ENCODE results near the gene PTPRK. TPM values are rescaled to one million over a fixed set of nuclear protein-coding genes. Genes with fewer than 3 reads are reported as not detected.

PTPRK gene
- total and polyA plus RNA-seq, 8 donors, result 57.0 to 90.4 (median 78.6) TPM

- no peaks in the 10 kb centered on the region for H3K4me1 ChIP-seq
- H3K4me3 ChIP-seq, result no peak overlapping the region
- no peaks in the 10 kb centered on the region for H3K36me3 ChIP-seq
- intact Hi-C loops (cut with DNase I), result no loop called here
- H3K9me3 ChIP-seq, result no peaks in the 10 kb centered on the region
- ATAC-seq (no peak), DNase-seq (no peak)
- no peak overlapping the region for H3K27ac ChIP-seq
- no peaks in the 10 kb centered on the region for H3K27me3 ChIP-seq
- no peak for TF ChIP-seq CTCF (IDR thresholded peaks at IDR 0.05)
Observed at GRCh38 chr6:128311944-128312570, 208.3 kb downstream of the PTPRK start.

GRCh38 chr6:128310451-128310850 is 209.9 kb downstream of the PTPRK start:
- Histone ChIP-seq H3K27me3 (no peaks in the 10 kb centered on the region), H3K4me1 (no peaks in the 10 kb centered on the region), H3K9me3 (no peaks in the 10 kb centered on the region), H3K4me3 (no peak overlapping the region), H3K27ac (no peak overlapping the region), H3K36me3 (no peaks in the 10 kb centered on the region)
- intact Hi-C loops (cut with DNase I), result no loop called here
- ATAC-seq, result no peak
- no peak for DNase-seq
- no peak for TF ChIP-seq CTCF (IDR thresholded peaks at IDR 0.05)

GRCh38 chr6:128307671-128308070 is 212.7 kb downstream of the PTPRK start:
- Histone ChIP-seq H3K4me3 (no peak overlapping the region), H3K36me3 (no peaks in the 10 kb centered on the region), H3K9me3 (no peaks in the 10 kb centered on the region), H3K4me1 (no peaks in the 10 kb centered on the region), H3K27ac (no peak overlapping the region), H3K27me3 (no peaks in the 10 kb centered on the region)
- intact Hi-C loops (cut with DNase I), result no loop called here
- ATAC-seq, result no peak
- DNase-seq, result no peak
- TF ChIP-seq CTCF (IDR thresholded peaks at IDR 0.05), result no peak

- DNase-seq, result no peak
- H3K4me3 ChIP-seq, result no peak overlapping the region
- no peak for TF ChIP-seq CTCF (IDR thresholded peaks at IDR 0.05)
Observed at GRCh38 chr6:128305976-128306375, 214.4 kb downstream of the PTPRK start.

GRCh38 chr6:128305228-128305627 is 215.2 kb downstream of the PTPRK start:
- H3K27me3 ChIP-seq, result no peaks in the 10 kb centered on the region
- no peaks in the 10 kb centered on the region for H3K4me1 ChIP-seq
- H3K9me3 ChIP-seq, result no peaks in the 10 kb centered on the region
- no peaks in the 10 kb centered on the region for H3K36me3 ChIP-seq
- ATAC-seq (no peak), DNase-seq (no peak)
- TF ChIP-seq CTCF (IDR thresholded peaks at IDR 0.05), result no peak
- no peak overlapping the region for H3K27ac ChIP-seq
- intact Hi-C loops (cut with DNase I), result no loop called here
- no peak overlapping the region for H3K4me3 ChIP-seq

More at GRCh38 chr6:128305976-128306375, 214.4 kb downstream of the PTPRK start:
- Histone ChIP-seq H3K9me3 (no peaks in the 10 kb centered on the region), H3K27ac (no peak overlapping the region), H3K36me3 (no peaks in the 10 kb centered on the region), H3K4me1 (no peaks in the 10 kb centered on the region), H3K27me3 (no peaks in the 10 kb centered on the region)
- intact Hi-C loops (cut with DNase I), result no loop called here
- ATAC-seq, result no peak

Data from left lung (tissue), 10 donors.